Measurements from ENCODE around the gene LOXHD1. TPM values are rescaled to one million over a fixed set of nuclear protein-coding genes. Genes with fewer than 3 reads are reported as not detected.

Gene LOXHD1
- total RNA-seq: not detected in 2 replicates

GRCh38 chr18:46657115-46657955, at the start of gene LOXHD1:
LOXHD1 (minus strand) TSS chr18:46657220; CDS start chr18:46657033, 187 bp downstream.

Other genes with a start within 250 kb of the LOXHD1 start
- under 0.01 and 0.12 TPM in 2 replicates for gene ST8SIA5, start 99.8 kb upstream of the LOXHD1 start, total RNA-seq